GM06990 (cell line): ENCODE results near the gene SETDB1.
"Not testable (repeated sequence)": the region's sequence is repeated elsewhere in the genome, so short reads cannot be mapped to it uniquely, and the experiment has no call there.

ENCODE experiments used
- DNase-seq: peaks from one replicate; pipeline ENCODE4 v3.0.0-alpha.2; 2011; ENCODE audit not compliant: insufficient read length; ENCODE audit errors: extremely low read depth
- H3K27me3 ChIP-seq: replicated peaks from 2 replicates; pipeline ENCODE4 v1.6.0; 2011; ENCODE audit warnings: low read length; ENCODE audit not compliant: control insufficient read depth, insufficient read depth
- H3K36me3 ChIP-seq: 2 replicates; pipeline ENCODE4 v1.5.1; 2011; ENCODE audit warnings: low read length; ENCODE audit not compliant: control insufficient read depth, insufficient read depth
- H3K4me3 ChIP-seq: replicated peaks from 2 replicates; pipeline ENCODE4 v1.5.1; 2011; ENCODE audit warnings: low read depth, mild to moderate bottlenecking, control low read depth, low read length
- CTCF ChIP-seq: IDR thresholded peaks from 2 replicates; pipeline ENCODE4 v1.5.1; 2011; ENCODE audit warnings: low read length, control low read depth, mild to moderate bottlenecking, inconsistent platforms; ENCODE audit not compliant: insufficient read depth, poor library complexity, severe bottlenecking

SETDB1 gene

GRCh38 chr1:150922519-150922975 is 3.6 kb upstream of the SETDB1 start:
- Histone ChIP-seq H3K36me3 (no peaks in the 10 kb centered on the region), H3K27me3 (no peaks in the 10 kb centered on the region), H3K4me3 (no peak overlapping the region)
- DNase-seq = peak; percentile 71
- TF ChIP-seq CTCF = peak; percentile 80

GRCh38 chr1:150925080-150925479 is 1.1 kb upstream of the SETDB1 start:
- peak; percentile 62 for DNase-seq
- no peak for TF ChIP-seq CTCF
- Histone ChIP-seq H3K4me3 (no peak overlapping the region), H3K27me3 (no peaks in the 10 kb centered on the region), H3K36me3 (no peaks in the 10 kb centered on the region; the same call in 1 of the 2 replicates)

- TF ChIP-seq CTCF = no peak
- Histone ChIP-seq H3K4me3 (no peak overlapping the region), H3K27me3 (no peaks in the 10 kb centered on the region), H3K36me3 (peaks cover 2% of the 10 kb centered on the region)
- DNase-seq = no peak
Observed at GRCh38 chr1:150927624-150928023, 1.5 kb downstream of the SETDB1 start.

- DNase-seq = no peak
- H3K27me3 ChIP-seq = no peaks in the 10 kb centered on the region
- TF ChIP-seq CTCF = no peak
- H3K4me3 ChIP-seq = no peak overlapping the region
- peaks cover 2% of the 10 kb centered on the region for H3K36me3 ChIP-seq
Observed at GRCh38 chr1:150928286-150928685, 2.1 kb downstream of the SETDB1 start.

GRCh38 chr1:150928775-150929174 is 2.6 kb downstream of the SETDB1 start:
- not testable (repeated sequence) for H3K36me3 ChIP-seq, H3K4me3 ChIP-seq

GRCh38 chr1:150931773-150932172 is 5.6 kb downstream of the SETDB1 start:
- H3K4me3 ChIP-seq = no peak overlapping the region
- DNase-seq = no peak
- H3K36me3 ChIP-seq = peaks cover 2% of the 10 kb centered on the region
- no peak for TF ChIP-seq CTCF
- H3K27me3 ChIP-seq = no peaks in the 10 kb centered on the region

More at GRCh38 chr1:150928775-150929174, 2.6 kb downstream of the SETDB1 start:
- not testable (repeated sequence) for H3K27me3 ChIP-seq, DNase-seq
